ENCODE measurements around the gene DRG2. TPM values are rescaled to one million over a fixed set of nuclear protein-coding genes. Genes with fewer than 3 reads are reported as not detected.
A peak's percentile ranks its signal among the peaks of the same experiment; 100 is the strongest.

The DRG2 gene
- total RNA-seq, 2 experiments from 2014 or later = 37.7 to 39.3 TPM

DNA sequence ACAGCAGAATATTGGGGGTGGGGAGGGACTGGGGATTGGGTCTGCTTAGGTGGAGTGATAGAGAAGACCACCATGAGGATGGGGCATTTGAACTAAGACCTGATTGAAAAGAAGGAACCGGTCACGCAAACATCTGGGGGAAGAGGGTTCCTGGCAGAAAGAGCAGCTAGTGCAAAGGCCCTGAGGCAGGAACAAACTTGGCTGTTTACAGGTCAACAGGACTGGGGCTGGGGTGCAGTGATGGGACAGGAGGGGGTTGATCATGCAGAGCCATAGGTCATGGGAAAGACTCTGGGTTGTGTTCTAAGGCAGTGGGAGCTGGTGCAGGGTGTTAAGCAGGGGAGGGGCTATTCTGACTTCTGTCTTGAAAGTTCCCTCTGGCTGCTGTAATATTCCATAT is 1.9 kb downstream of the DRG2 start:
- Mint-ChIP-seq H3K4me3 (peak overlapping the region; percentile 99), H3K9me3 (no peaks in the 10 kb centered on the region), H3K27ac (peak overlapping the region; percentile 28), H3K27me3 (no peaks in the 10 kb centered on the region), H3K36me3 (peaks cover 11% of the 10 kb centered on the region), H3K4me1 (ENCODE audit: low read depth) (peaks cover 30% of the 10 kb centered on the region)
- ChIA-PET CTCF (no interaction called here), POLR2A (no interaction called here)
- no peak for DNase-seq
- intact Hi-C loops (cut with micrococcal nuclease) = loop anchor here (5.0 kb wide), 1 partner anchor 93 kb away; the partner anchor contains the start of gene ALKBH5

DNA sequence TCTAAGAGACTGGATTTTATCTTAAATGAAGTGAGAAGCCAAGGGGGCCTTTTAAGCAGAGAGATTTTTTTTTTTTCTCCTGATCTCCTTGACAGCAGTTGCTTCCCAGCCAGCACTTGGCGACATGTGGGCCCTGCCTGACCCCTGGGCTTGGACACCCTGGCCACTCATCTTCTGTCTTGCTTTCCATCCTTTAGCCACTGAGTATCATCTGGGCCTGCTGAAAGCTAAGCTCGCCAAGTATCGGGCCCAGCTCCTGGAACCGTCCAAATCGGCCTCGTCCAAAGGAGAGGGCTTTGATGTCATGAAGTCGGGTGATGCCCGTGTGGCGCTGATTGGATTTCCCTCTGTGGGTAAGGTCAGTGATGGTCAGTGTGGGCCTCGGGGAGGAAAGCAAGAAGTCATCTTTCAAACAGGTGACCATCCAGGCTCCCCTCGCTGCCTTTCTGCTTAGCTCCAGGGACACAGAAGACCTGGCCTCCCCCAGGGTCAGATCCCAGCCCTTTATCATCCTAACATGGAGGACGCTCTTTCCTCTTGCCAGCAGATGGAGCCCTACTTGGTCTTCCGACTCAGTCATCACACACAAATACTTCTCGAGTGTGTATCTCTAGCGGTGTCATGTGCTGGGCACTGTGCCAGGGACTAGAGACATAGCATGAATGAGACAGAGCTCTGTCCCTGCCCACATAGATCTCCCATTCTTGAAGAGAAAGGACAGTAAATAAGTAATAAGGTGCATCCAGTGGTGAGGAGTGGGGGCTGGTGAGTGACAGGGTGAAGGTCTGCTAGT is 6.1 kb downstream of the DRG2 start:
- peaks cover 20% of the 10 kb centered on the region for H3K4me1 Mint-ChIP-seq (ENCODE audit: low read depth)
- intact Hi-C loops (cut with micrococcal nuclease) = no loop called here
- peaks cover 27% of the 10 kb centered on the region for H3K36me3 Mint-ChIP-seq
- CTCF ChIA-PET = no interaction called here
- no peaks in the 10 kb centered on the region for H3K27me3 Mint-ChIP-seq
- POLR2A ChIA-PET = no interaction called here
- H3K9me3 Mint-ChIP-seq = no peaks in the 10 kb centered on the region
- no peak overlapping the region for H3K4me3 Mint-ChIP-seq
- DNase-seq = peak; percentile 47
- H3K27ac Mint-ChIP-seq = no peak overlapping the region

DNA sequence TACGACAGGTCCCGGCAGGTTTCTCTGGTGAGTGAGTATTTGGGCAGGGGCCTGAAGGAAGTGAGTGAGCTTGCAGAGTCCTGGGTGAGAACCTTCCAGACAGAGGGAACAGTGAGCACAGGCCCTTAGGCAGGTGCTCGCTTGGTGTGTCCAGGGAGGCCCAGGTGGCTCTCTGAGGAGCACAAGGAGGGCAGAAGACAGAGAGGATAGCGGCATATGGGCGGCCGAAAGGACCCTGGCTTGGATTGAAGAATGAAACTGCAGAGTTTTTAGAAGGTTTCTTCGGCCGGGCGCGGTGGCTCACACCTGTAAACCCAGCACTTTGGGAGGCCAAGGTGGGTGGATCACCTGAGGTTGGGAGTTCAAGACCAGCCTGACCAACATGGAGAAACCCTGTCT is 6.7 kb downstream of the DRG2 start:
- Mint-ChIP-seq H3K4me3 (no peak overlapping the region), H3K27ac (no peak overlapping the region), H3K9me3 (no peaks in the 10 kb centered on the region), H3K4me1 (ENCODE audit: low read depth) (peaks cover 15% of the 10 kb centered on the region), H3K36me3 (peaks cover 27% of the 10 kb centered on the region), H3K27me3 (no peaks in the 10 kb centered on the region)
- DNase-seq = no peak
- POLR2A ChIA-PET = no interaction called here
- intact Hi-C loops (cut with micrococcal nuclease) = no loop called here
- CTCF ChIA-PET = no interaction called here

DNA sequence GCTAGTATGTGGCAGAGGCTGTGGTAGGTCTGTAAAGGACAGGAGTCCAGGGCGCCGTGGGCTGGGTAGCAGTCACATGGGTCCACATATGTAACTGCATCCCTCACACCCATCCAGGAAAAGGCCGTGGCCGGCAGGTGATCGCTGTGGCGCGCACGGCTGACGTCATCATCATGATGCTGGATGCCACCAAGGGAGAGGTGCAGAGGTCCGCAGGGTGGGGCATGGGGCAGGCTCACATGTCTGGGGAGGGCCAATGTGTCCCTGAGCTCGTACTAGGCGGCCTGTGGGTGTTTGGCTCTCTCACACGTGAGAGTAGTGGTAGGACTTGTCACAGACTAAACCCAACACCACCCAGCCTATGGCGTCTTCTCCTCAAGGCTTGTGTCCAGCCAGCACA is 11.8 kb downstream of the DRG2 start:
- Mint-ChIP-seq H3K4me1 (ENCODE audit: low read depth) (no peaks in the 10 kb centered on the region), H3K36me3 (peaks cover 23% of the 10 kb centered on the region), H3K27ac (no peak overlapping the region), H3K9me3 (no peaks in the 10 kb centered on the region), H3K27me3 (no peaks in the 10 kb centered on the region), H3K4me3 (no peak overlapping the region)
- ChIA-PET POLR2A (interaction anchor here (1.4 kb wide), 1 partner anchor 11 kb away, joined by 4 read pairs; no protein-coding TSS in a partner anchor), CTCF (no interaction called here)
- DNase-seq = no peak
- intact Hi-C loops (cut with micrococcal nuclease) = no loop called here

DNA sequence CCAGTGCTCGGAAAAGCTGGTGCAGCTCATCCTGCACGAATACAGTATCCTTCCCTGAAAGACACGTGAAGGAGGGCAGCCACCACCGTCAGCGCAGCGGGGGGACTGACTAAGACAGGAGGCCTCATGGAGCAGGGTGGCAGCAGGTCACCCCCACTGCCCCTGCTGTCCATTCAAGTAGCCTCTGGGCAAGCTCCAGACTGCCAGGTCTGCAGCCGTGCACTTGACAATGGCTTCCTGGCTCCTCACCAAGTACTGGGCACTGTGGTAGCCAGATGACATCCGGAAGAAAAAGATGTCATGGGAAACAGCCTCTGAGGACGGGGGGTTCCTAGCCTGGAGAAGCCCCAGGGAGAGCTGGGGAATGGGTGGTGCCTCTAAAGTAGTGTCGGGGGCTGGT is 12.9 kb downstream of the DRG2 start:
- H3K36me3 Mint-ChIP-seq = peaks cover 22% of the 10 kb centered on the region
- POLR2A ChIA-PET = no interaction called here
- CTCF ChIA-PET = no interaction called here
- no peaks in the 10 kb centered on the region for H3K9me3 Mint-ChIP-seq
- no peak for DNase-seq
- H3K4me1 Mint-ChIP-seq (ENCODE audit: low read depth) = no peaks in the 10 kb centered on the region
- H3K4me3 Mint-ChIP-seq = no peak overlapping the region
- intact Hi-C loops (cut with micrococcal nuclease) = no loop called here
- H3K27ac Mint-ChIP-seq = no peak overlapping the region
- no peaks in the 10 kb centered on the region for H3K27me3 Mint-ChIP-seq

DNA sequence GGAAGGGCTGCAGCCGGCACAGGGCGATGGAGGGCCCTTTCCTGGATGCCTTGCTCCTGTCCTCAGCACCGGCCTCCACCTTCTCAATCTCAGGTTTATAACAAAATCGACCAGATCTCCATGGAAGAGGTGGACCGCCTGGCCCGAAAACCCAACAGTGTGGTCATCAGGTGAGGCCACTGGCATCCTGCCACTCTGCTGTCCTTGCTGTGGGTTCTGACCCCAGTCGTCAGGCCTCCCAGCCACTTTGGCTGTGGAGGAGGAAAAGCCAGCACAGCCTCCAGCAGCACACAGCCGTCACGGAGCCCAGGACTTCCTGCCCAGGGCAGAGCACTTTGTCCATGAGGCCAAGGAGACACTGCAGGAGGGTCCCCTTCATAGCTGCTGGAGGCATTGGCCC is 14.1 kb downstream of the DRG2 start:
- Mint-ChIP-seq H3K27ac (no peak overlapping the region), H3K9me3 (no peaks in the 10 kb centered on the region), H3K4me1 (ENCODE audit: low read depth) (no peaks in the 10 kb centered on the region), H3K27me3 (no peaks in the 10 kb centered on the region), H3K4me3 (no peak overlapping the region), H3K36me3 (peaks cover 12% of the 10 kb centered on the region)
- POLR2A ChIA-PET = no interaction called here
- no peak for DNase-seq
- CTCF ChIA-PET = no interaction called here
- intact Hi-C loops (cut with micrococcal nuclease) = no loop called here

DNA sequence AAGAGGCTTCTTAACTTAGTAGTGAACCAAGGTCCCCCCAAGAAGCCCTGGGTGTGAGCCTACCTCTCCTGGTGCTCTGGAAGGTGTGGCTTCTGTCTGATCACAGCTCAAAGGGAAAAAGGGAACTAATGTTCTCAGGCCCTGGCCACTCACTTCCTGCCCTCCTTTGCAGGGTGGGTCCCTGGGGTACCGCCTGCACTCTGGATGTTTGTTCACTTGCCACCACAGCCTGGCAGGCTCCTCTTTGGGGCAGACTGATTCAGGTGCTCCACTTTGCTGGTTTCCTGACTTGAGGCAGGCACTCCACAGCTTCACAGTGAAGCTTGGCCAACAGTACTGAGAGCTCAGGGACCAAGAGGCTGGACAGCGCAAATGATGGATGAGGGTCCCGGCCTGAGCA is 14.9 kb downstream of the DRG2 start:
- H3K9me3 Mint-ChIP-seq = no peaks in the 10 kb centered on the region
- ChIA-PET CTCF (no interaction called here), POLR2A (no interaction called here)
- peaks cover 15% of the 10 kb centered on the region for H3K36me3 Mint-ChIP-seq
- intact Hi-C loops (cut with micrococcal nuclease) = no loop called here
- no peak overlapping the region for H3K27ac Mint-ChIP-seq
- H3K27me3 Mint-ChIP-seq = no peaks in the 10 kb centered on the region
- DNase-seq = no peak
- H3K4me3 Mint-ChIP-seq = no peak overlapping the region
- no peaks in the 10 kb centered on the region for H3K4me1 Mint-ChIP-seq (ENCODE audit: low read depth)

DNA sequence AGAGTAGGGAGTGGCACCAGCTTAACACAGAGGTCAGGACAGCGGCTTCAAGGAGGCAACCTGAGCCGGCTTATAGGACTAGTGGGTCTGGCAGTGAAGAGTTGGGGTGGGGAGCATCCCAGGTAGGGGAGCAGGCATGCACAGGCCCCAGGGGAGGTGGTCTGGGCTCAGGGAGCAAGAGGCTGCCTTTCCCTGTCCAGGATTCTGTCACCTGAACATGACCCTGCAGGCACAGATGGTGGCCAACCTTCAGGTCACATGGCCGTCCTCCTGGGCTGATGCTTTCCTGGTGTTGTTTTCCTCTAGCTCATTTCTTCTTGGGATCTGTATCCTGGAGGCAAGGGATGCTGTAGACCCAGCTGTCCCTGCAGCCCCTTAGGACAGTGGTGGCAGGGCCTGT is 17.3 kb downstream of the DRG2 start:
- Mint-ChIP-seq H3K27me3 (no peaks in the 10 kb centered on the region), H3K9me3 (no peaks in the 10 kb centered on the region), H3K4me1 (ENCODE audit: low read depth) (no peaks in the 10 kb centered on the region), H3K27ac (no peak overlapping the region), H3K4me3 (no peak overlapping the region), H3K36me3 (peaks cover 13% of the 10 kb centered on the region)
- no peak for DNase-seq
- ChIA-PET POLR2A (no interaction called here), CTCF (no interaction called here)
- intact Hi-C loops (cut with micrococcal nuclease) = no loop called here

DNA sequence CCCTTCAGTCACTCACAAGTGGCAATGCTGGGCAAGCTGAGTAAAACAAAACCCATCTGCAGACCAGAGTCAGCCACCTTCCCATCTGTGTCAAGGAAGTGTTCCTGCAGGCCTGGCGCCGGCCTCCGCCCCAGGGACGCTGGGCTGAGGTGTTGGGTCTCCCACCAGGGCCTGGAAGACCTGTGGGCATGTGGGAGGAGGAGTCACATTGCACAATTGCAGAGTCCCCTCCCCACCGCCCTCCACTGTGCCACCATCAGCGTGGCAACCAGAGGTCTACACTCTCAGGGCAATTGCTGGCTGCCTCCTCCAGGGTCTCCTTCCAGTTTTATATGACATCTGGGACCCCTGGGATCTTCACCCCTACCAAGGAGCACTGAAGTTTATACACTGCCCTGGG is 17.8 kb downstream of the DRG2 start:
- H3K27ac Mint-ChIP-seq = no peak overlapping the region
- H3K9me3 Mint-ChIP-seq = no peaks in the 10 kb centered on the region
- CTCF ChIA-PET = no interaction called here

DNA sequence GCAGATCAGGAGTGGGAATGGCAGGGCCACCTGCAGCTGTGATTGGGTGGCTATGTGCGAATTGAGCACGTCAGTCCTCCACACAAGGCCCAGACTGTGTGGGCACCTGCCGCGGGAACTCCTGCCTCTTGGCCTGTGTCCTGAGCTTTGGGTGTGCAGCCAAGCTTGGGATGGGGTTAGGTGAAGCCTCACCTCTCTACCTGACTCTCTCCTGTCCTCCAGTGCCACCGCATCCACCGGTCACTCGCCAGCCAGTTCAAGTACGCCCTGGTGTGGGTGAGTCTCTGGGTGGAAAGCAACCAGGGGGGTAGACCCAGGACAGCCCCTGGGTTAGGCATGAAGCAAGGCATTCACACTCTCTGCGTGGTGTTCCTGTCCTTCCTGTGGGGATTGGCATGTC is 18.5 kb downstream of the DRG2 start:
- Mint-ChIP-seq H3K4me1 (ENCODE audit: low read depth) (no peaks in the 10 kb centered on the region), H3K36me3 (peaks cover 11% of the 10 kb centered on the region), H3K27me3 (no peaks in the 10 kb centered on the region), H3K4me3 (no peak overlapping the region), H3K9me3 (no peaks in the 10 kb centered on the region), H3K27ac (no peak overlapping the region)
- ChIA-PET POLR2A (no interaction called here), CTCF (no interaction called here)
- no peak for DNase-seq
- intact Hi-C loops (cut with micrococcal nuclease) = no loop called here

More for the DNA sequence above, 17.8 kb downstream of the DRG2 start:
- intact Hi-C loops (cut with micrococcal nuclease) = no loop called here
- POLR2A ChIA-PET = no interaction called here
- peaks cover 11% of the 10 kb centered on the region for H3K36me3 Mint-ChIP-seq
- H3K27me3 Mint-ChIP-seq = no peaks in the 10 kb centered on the region
- DNase-seq = no peak
- H3K4me1 Mint-ChIP-seq (ENCODE audit: low read depth) = no peaks in the 10 kb centered on the region
- H3K4me3 Mint-ChIP-seq = no peak overlapping the region

DNA sequence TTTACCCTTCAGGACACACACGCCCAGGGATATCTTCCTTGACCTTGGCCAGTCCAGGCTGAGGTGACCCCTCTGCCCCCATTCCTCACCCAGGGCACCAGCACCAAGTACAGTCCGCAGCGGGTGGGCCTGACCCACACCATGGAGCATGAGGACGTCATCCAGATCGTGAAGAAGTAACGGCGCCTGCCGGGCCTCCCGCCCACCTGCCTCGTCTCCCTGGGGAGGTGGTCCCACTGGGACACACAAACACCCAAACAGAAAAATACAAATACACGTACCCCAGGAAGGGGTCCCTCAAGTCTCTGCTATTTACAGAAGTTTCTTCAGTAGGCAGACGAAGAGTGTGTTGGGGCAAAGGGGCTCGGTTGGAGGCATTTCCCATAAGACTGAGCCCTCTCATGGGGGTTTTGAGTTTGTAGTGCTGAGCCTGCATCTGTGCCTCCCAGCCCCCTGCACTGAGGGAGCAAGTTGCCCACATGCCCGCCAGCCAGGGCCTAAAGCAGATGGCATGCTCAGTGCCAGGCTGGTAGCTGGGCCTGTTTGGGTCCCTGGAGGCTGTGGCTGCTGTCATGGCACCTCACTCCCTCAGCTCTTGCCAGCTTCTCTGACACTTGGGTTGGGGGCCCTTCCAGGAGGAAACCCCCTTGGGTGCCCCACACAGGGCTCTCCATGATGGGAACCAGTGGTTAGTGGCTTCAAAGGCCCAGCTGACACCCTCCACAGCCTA is 19.5 kb downstream of the DRG2 start:
- intact Hi-C loops (cut with micrococcal nuclease) = no loop called here
- H3K27ac Mint-ChIP-seq = no peak overlapping the region
- no peak overlapping the region for H3K4me3 Mint-ChIP-seq
- H3K27me3 Mint-ChIP-seq = no peaks in the 10 kb centered on the region
- no peaks in the 10 kb centered on the region for H3K9me3 Mint-ChIP-seq
- CTCF ChIA-PET = no interaction called here
- POLR2A ChIA-PET = no interaction called here
- H3K36me3 Mint-ChIP-seq = peaks cover 7% of the 10 kb centered on the region
- H3K4me1 Mint-ChIP-seq (ENCODE audit: low read depth) = no peaks in the 10 kb centered on the region
- no peak for DNase-seq

DNA sequence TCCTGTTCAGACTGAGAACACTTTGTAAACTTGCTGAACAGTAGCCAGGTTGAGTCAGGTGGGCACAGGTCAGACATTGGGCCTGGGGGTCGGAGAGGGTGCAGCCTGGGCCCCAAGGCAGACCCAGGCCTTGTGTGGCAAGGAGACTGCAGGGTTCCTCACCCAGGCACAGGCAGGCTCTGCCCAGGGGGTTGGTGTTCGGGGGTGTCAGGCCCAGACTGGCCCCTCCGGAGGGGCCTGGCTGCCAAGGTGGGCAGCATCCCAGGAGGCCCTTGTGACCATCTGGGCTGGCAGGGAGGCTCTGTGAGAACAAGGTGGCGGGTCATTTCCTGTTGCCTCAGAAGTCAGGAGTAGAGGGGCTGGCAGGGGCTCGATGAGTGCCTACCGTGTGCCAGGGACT is 20.2 kb downstream of the DRG2 start:
- Mint-ChIP-seq H3K4me3 (no peak overlapping the region), H3K4me1 (ENCODE audit: low read depth) (no peaks in the 10 kb centered on the region), H3K36me3 (peaks cover 7% of the 10 kb centered on the region), H3K27ac (no peak overlapping the region), H3K9me3 (no peaks in the 10 kb centered on the region), H3K27me3 (no peaks in the 10 kb centered on the region)
- no peak for DNase-seq
- CTCF ChIA-PET = no interaction called here
- intact Hi-C loops (cut with micrococcal nuclease) = no loop called here
- POLR2A ChIA-PET = no interaction called here
